HG03432 (cell line): ENCODE results near the gene GHRL.

Experiments used
- ATAC-seq: cut with Tn5 transposase; IDR thresholded peaks from one replicate; pipeline ENCODE4 v1.9.1; 2021; ENCODE audit warnings: mild to moderate bottlenecking, moderate library complexity; ENCODE audit not compliant: unreplicated experiment

The GHRL gene

GRCh38 chr3:10328460-10329071 lies 35.8 kb upstream of the GHRL start:
- ATAC-seq, result no peak

GRCh38 chr3:10327592-10327991 lies 34.8 kb upstream of the GHRL start:
- no peak for ATAC-seq

- peak; percentile 25 for ATAC-seq
Measured at GRCh38 chr3:10322352-10322710, 29.6 kb upstream of the GHRL start.

- ATAC-seq, result no peak
Measured at GRCh38 chr3:10321630-10322351, 29.0 kb upstream of the GHRL start.

GRCh38 chr3:10320320-10320677 lies 27.6 kb upstream of the GHRL start:
- ATAC-seq, result no peak

GRCh38 chr3:10319804-10320203 lies 27.1 kb upstream of the GHRL start:
- no peak for ATAC-seq

- ATAC-seq, result no peak
Measured at GRCh38 chr3:10319251-10319650, 26.5 kb upstream of the GHRL start.

- ATAC-seq, result no peak
Measured at GRCh38 chr3:10317961-10318350, 25.2 kb upstream of the GHRL start.

- ATAC-seq, result no peak
Measured at GRCh38 chr3:10317311-10317960, 24.7 kb upstream of the GHRL start.

GRCh38 chr3:10315771-10316344 lies 23.1 kb upstream of the GHRL start:
- ATAC-seq, result no peak

- ATAC-seq, result no peak
Measured at GRCh38 chr3:10315101-10315500, 22.4 kb upstream of the GHRL start.

GRCh38 chr3:10312861-10313260 lies 20.1 kb upstream of the GHRL start:
- ATAC-seq, result no peak

- ATAC-seq, result no peak
Measured at GRCh38 chr3:10312391-10312790, 19.6 kb upstream of the GHRL start.

GRCh38 chr3:10311710-10312109 lies 19.0 kb upstream of the GHRL start:
- no peak for ATAC-seq

- ATAC-seq, result no peak
Measured at GRCh38 chr3:10310578-10310977, 17.8 kb upstream of the GHRL start.

GRCh38 chr3:10309736-10310135 lies 17.0 kb upstream of the GHRL start:
- ATAC-seq, result no peak

GRCh38 chr3:10308678-10309077 lies 15.9 kb upstream of the GHRL start:
- ATAC-seq, result no peak

- no peak for ATAC-seq
Measured at GRCh38 chr3:10306156-10306555, 13.4 kb upstream of the GHRL start.

GRCh38 chr3:10305331-10305902 lies 12.7 kb upstream of the GHRL start:
- no peak for ATAC-seq

GRCh38 chr3:10304905-10305304 lies 12.2 kb upstream of the GHRL start:
- ATAC-seq, result no peak

- no peak for ATAC-seq
Measured at GRCh38 chr3:10303785-10304184, 11.0 kb upstream of the GHRL start.

- ATAC-seq, result no peak
Measured at GRCh38 chr3:10303105-10303504, 10.4 kb upstream of the GHRL start.
